Endothelial cell of umbilical vein (primary cell): ENCODE data around the gene PRR14. TPM values are rescaled to one million over a fixed set of nuclear protein-coding genes. Genes with fewer than 3 reads are reported as not detected.

Experiments used
- BruUV-seq: library from RNA; stranded (reverse); fragments of 400-500 nt; replicated peaks from 2 replicates; lab custom pipeline; 2021; lab: Mats Ljungman, UMichigan
- CTCF ChIA-PET: fragments of 300-600, 350-600 bp; sonication (Branson Sonifier 250); formaldehyde crosslinking; loops from one replicate; lab custom pipeline; 2021; ENCODE audit warnings: antibody characterized with exemption, inconsistent platforms; lab: Charles Lee
- POLR2A ChIA-PET: fragments of 300-600, 350-600 bp; sonication (Branson Sonifier 250); formaldehyde crosslinking; loops from one replicate; lab custom pipeline; 2021; ENCODE audit warnings: antibody characterized with exemption, inconsistent platforms; lab: Charles Lee
- DNase-seq: peaks from one replicate; pipeline ENCODE4 v3.0.0-alpha.2; 2011; ENCODE audit warnings: low read depth, low spot score
- FAIRE-seq: peaks from 2 replicates; lab custom pipeline; 2011; peaks lifted over from hg19 to GRCh38; lab: Jason Lieb, UNC
- H2AFZ ChIP-seq: 2 replicates; pipeline ENCODE4 v1.6.0; 2012; ENCODE audit warnings: low read depth, low read length, control low read depth, inconsistent platforms
- H3K27ac ChIP-seq: 2 replicates; pipeline ENCODE4 v1.5.1; 2011; ENCODE audit warnings: low read depth, mild to moderate bottlenecking, control low read depth, low read length, moderate library complexity; ENCODE audit not compliant: insufficient read depth
- H3K27me3 ChIP-seq, 2 experiments: 2 replicates each; pipeline versions ENCODE4 v1.6.0 to v1.6.1; 2011; ENCODE audit warnings: low read length in 2 of 2, mixed read lengths in 1 of 2; ENCODE audit not compliant: control insufficient read depth in 2 of 2, insufficient read depth in 2 of 2
- H3K36me3 ChIP-seq, 2 experiments: 2 replicates in 1 of 2; 3 replicates in 1 of 2; pipeline ENCODE4 v1.5.1; 2011; ENCODE audit warnings: low read length in 2 of 2, mild to moderate bottlenecking in 1 of 2, moderate library complexity in 1 of 2; ENCODE audit not compliant: control insufficient read depth in 2 of 2, insufficient read depth in 2 of 2; ENCODE audit errors: extremely low read depth in 1 of 2
- H3K4me1 ChIP-seq: 3 replicates; pipeline ENCODE4 v1.5.1; 2011; ENCODE audit warnings: mild to moderate bottlenecking, low read length; ENCODE audit not compliant: control insufficient read depth, insufficient read depth; ENCODE audit errors: extremely low read depth
- H3K4me2 ChIP-seq: 2 replicates; pipeline ENCODE4 v1.6.1; 2011; ENCODE audit warnings: low read length, control low read depth, mixed read lengths; ENCODE audit not compliant: insufficient read depth
- H3K4me3 ChIP-seq, 3 experiments: fragments of 200-600 bp in 1 of 3; sonication (generic), shearing (Covaris generic) in 1 of 3; replicated peaks in 1 of 3; 2 replicates each; pipeline ENCODE4 v1.5.1; 2011 to 2016; ENCODE audit warnings: control low read depth in 3 of 3, low read length in 3 of 3, mild to moderate bottlenecking in 2 of 3, inconsistent platforms in 1 of 3, low read depth in 1 of 3, moderate library complexity in 1 of 3; ENCODE audit not compliant: insufficient read depth in 1 of 3
- H3K79me2 ChIP-seq: 2 replicates; pipeline ENCODE4 v1.6.0; 2012; ENCODE audit warnings: low read length, inconsistent platforms; ENCODE audit not compliant: control insufficient read depth, insufficient read depth
- H3K9ac ChIP-seq: replicated peaks from 2 replicates; pipeline ENCODE3; 2011; ENCODE audit warnings: low read length, control low read depth; ENCODE audit not compliant: insufficient read depth; ENCODE audit errors: extremely low read depth
- H3K9me1 ChIP-seq: replicated peaks from 3 replicates; pipeline ENCODE4 v1.6.0; 2011; ENCODE audit warnings: mild to moderate bottlenecking, low read length; ENCODE audit not compliant: control insufficient read depth, insufficient read depth; ENCODE audit errors: extremely low read depth
- H3K9me3 ChIP-seq: replicated peaks from 2 replicates; pipeline ENCODE4 v1.5.1; 2012; ENCODE audit warnings: low read length, inconsistent platforms; ENCODE audit not compliant: control insufficient read depth, insufficient read depth
- H4K20me1 ChIP-seq: replicated peaks from 2 replicates; pipeline ENCODE3; 2011; ENCODE audit warnings: mild to moderate bottlenecking, low read length; ENCODE audit not compliant: control insufficient read depth, insufficient read depth; ENCODE audit errors: extremely low read depth
- EZH2 ChIP-seq: IDR thresholded peaks from 2 replicates; pipeline ENCODE4 v1.6.1; 2012; ENCODE audit warnings: borderline replicate concordance, low read depth, mild to moderate bottlenecking, moderate library complexity, low read length, inconsistent platforms; ENCODE audit not compliant: severe bottlenecking
- FOS ChIP-seq: IDR thresholded peaks from 2 replicates; pipeline ENCODE4 v1.6.1; 2011; ENCODE audit warnings: mild to moderate bottlenecking, low read length, moderate library complexity, borderline replicate concordance; ENCODE audit not compliant: insufficient read depth
- GATA2 ChIP-seq: IDR thresholded peaks from 2 replicates; pipeline ENCODE4 v1.7.0; 2011; ENCODE audit warnings: low read depth, mild to moderate bottlenecking, moderate library complexity, mixed read lengths, low read length; ENCODE audit not compliant: insufficient read length, insufficient read depth
- JUN ChIP-seq: IDR thresholded peaks from 2 replicates; pipeline ENCODE4 v1.6.1; 2011; ENCODE audit warnings: borderline replicate concordance, low read depth; ENCODE audit not compliant: insufficient read length, insufficient read depth
- MYC ChIP-seq: IDR thresholded peaks from one replicate; pipeline ENCODE4 v1.6.1; 2011; ENCODE audit warnings: mild to moderate bottlenecking, low read depth, low read length
- POLR2A ChIP-seq: IDR thresholded peaks from 2 replicates; pipeline ENCODE4 v1.6.1; 2012; ENCODE audit warnings: low read depth, mild to moderate bottlenecking, control low read depth, low read length
- POLR2AphosphoS5 ChIP-seq: IDR thresholded peaks from 2 replicates; pipeline ENCODE4 v1.6.1; 2012; ENCODE audit warnings: low read depth, mild to moderate bottlenecking, control low read depth, low read length, moderate library complexity; ENCODE audit not compliant: insufficient read depth
- dilution Hi-C: fragments of 300-500 bp; cut with MboI; formaldehyde crosslinking; loops from one replicate; pipeline ENCODE4 v1.15.0; 2019; ENCODE audit warnings: low sequenced_read_pairs; ENCODE audit not compliant: extremely low pct_ligation_motif_present
- intact Hi-C: fragments of 100-400 bp; cut with micrococcal nuclease; formaldehyde crosslinking; loops from one replicate; pipeline ENCODE4 v1.10.0; 2022
- polyA plus RNA-seq, 4 experiments: library from polyadenylated mRNA; depleted of rRNA in 3 of 4; stranded (reverse) in 3 of 4; unstranded in 1 of 4; fragments of >200 nt; gene quantifications; 2 replicates each; pipeline versions ENCODE4 v1.2.1 to v1.2.3, GENCODE V29; 2011 to 2012; ENCODE audit warnings: missing spikeins in 1 of 4
- total RNA-seq: library from RNA; stranded (reverse); gene quantifications from 2 replicates; pipeline ENCODE4 v1.2.3, GENCODE V29; 2021
- TF ChIP-seq, protein P1 (sequence below): IDR thresholded peaks from 2 replicates; pipeline ENCODE4 v1.6.1; 2011; ENCODE audit not compliant: insufficient read depth, insufficient read length
- TF ChIP-seq, protein P2 (sequence below), 2 donors: IDR thresholded peaks; 1 replicate in 1 of 2; 2 replicates in 1 of 2; pipeline ENCODE4 v1.5.1; 2011; ENCODE audit warnings: low read length in 2 of 2, mild to moderate bottlenecking in 2 of 2, moderate library complexity in 2 of 2, control low read depth in 1 of 2, inconsistent platforms in 1 of 2, low read depth in 1 of 2; ENCODE audit not compliant: insufficient read depth in 1 of 2; ENCODE audit errors: extremely low read depth in 1 of 2

The PRR14 gene
- total and polyA plus RNA-seq, 2 donors (not counting 3 experiments of a cell fraction or from before 2014, with no cell fraction given) = 17.0 to 70.0 TPM

DNA sequence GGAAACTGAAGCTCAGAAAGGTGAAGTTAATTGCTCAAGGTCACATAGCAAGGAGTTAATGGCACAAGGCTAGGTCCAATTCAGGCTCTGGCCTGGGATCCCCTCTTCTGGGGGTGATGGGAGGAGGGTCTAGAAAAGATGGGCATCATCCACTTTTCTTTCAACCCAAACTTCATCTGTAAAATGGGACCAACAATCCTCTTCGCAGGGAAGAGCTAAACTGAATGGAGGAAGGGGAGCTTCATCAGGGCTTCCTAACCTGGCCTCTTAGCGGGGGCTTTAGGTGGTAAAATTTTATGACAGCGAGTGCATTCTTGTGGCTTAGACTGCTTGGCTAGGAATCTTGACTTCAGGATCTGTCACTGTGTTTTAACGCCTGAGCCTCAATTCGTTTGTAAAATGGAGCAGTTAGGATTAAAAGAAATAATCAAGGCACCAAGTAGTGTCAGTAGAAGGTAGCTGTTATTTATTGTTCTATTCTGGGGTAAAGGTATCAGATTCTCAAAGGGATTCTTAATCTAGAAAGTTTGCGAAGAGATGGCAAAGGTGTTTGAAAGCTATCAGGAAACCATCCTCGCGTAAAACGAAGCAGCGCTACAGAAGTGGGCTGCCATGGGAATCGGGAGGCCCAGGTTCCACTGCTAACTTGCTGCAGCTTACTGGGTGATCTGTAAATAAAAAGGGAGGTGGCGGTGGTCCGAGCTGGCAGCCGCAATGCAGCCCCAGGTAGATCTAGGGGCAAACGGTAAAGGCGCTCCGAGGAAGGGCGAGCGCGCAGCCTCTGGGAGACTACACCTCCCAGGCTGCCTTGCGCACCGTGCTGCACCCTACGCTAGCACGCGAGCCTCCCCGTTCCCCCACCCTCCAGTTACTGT lies 46.7 kb downstream of the PRR14 start:
- BruUV-seq = TSS peak; percentile 29
- Histone ChIP-seq H4K20me1 (peaks cover 3% of the 10 kb centered on the region), H3K27me3 (no peaks in the 10 kb centered on the region), H3K4me1 (peaks cover 26% of the 10 kb centered on the region), H3K9ac (peak overlapping the region; percentile 99), H3K9me3 (no peaks in the 10 kb centered on the region), H3K4me3 (peak overlapping the region; percentile 13 to 99 (median 62)), H3K4me2 (peak overlapping the region; percentile 83), H2AFZ (peak overlapping the region; percentile 85), H3K79me2 (peaks cover 27% of the 10 kb centered on the region), H3K27ac (peak overlapping the region; percentile 94), H3K9me1 (no peaks in the 10 kb centered on the region), H3K36me3 (peaks cover 4 to 12% of the 10 kb centered on the region in 2 experiments)
- ChIA-PET CTCF (interaction anchor here (0.7 to 1.4 kb wide), 2 partner anchors 24 to 38 kb away, joined by 3 read pairs; no protein-coding TSS in a partner anchor), POLR2A (no interaction called here)
- FAIRE-seq = peak; percentile 97
- dilution Hi-C loops = no loop called here
- no peak for TF ChIP-seq POLR2A
- TF ChIP-seq FOS = no peak
- peak; percentile 84 for TF ChIP-seq POLR2AphosphoS5
- TF ChIP-seq, protein P1, sequence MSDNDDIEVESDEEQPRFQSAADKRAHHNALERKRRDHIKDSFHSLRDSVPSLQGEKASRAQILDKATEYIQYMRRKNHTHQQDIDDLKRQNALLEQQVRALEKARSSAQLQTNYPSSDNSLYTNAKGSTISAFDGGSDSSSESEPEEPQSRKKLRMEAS = peak; percentile 55
- TF ChIP-seq JUN = no peak
- TF ChIP-seq GATA2 = no peak
- TF ChIP-seq EZH2 = no peak
- peak; percentile 90 for TF ChIP-seq MYC
- TF ChIP-seq, protein P2, sequence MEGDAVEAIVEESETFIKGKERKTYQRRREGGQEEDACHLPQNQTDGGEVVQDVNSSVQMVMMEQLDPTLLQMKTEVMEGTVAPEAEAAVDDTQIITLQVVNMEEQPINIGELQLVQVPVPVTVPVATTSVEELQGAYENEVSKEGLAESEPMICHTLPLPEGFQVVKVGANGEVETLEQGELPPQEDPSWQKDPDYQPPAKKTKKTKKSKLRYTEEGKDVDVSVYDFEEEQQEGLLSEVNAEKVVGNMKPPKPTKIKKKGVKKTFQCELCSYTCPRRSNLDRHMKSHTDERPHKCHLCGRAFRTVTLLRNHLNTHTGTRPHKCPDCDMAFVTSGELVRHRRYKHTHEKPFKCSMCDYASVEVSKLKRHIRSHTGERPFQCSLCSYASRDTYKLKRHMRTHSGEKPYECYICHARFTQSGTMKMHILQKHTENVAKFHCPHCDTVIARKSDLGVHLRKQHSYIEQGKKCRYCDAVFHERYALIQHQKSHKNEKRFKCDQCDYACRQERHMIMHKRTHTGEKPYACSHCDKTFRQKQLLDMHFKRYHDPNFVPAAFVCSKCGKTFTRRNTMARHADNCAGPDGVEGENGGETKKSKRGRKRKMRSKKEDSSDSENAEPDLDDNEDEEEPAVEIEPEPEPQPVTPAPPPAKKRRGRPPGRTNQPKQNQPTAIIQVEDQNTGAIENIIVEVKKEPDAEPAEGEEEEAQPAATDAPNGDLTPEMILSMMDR (IDR thresholded peaks at IDR 0.05; ENCODE audit: extremely low read depth in 1 of 2, insufficient read depth in 1 of 2, low read depth in 1 of 2, low read length in 2 of 2) = no peak
- intact Hi-C loops = loop anchor here (1.0 to 5.0 kb wide), 6 partner anchors 39 to 225 kb away; partner anchors contain the start of genes FBRS, FBXL19, PHKG2 and PRR14
- DNase-seq = no peak
